GM12878 (cell line): ENCODE data around the gene RPP30.

ENCODE experiments used
- CEBPB ChIP-seq, 2 experiments: fragments of 150-350 bp in 1 of 2; IDR thresholded peaks; 2 replicates each; pipeline ENCODE4 v1.6.1; 2012 to 2014; ENCODE audit warnings: low read depth in 2 of 2, low read length in 2 of 2, borderline replicate concordance in 1 of 2, inconsistent platforms in 1 of 2
- CREB1 ChIP-seq: IDR thresholded peaks from 2 replicates; pipeline ENCODE4 v1.6.1; 2012; ENCODE audit warnings: low read depth, mild to moderate bottlenecking, inconsistent platforms
- CTCF ChIP-seq, 3 experiments: IDR thresholded peaks in 2 of 3; conservative IDR thresholded peaks in 1 of 3; 2 replicates each; pipeline ENCODE4 v1.5.1; 2011; ENCODE audit warnings: low read depth in 3 of 3, low read length in 3 of 3, mild to moderate bottlenecking in 3 of 3, control low read depth in 2 of 3, moderate library complexity in 2 of 3, inconsistent platforms in 1 of 3, mixed read lengths in 1 of 3; ENCODE audit not compliant: control insufficient read depth in 2 of 3, insufficient read depth in 1 of 3; ENCODE audit errors: extremely low read depth in 1 of 3
- EP300 ChIP-seq, 2 experiments: fragments of 150-350 bp in 1 of 2; IDR thresholded peaks; 2 replicates each; pipeline ENCODE4 v1.6.1; 2011 to 2012; ENCODE audit warnings: low read depth in 2 of 2, low read length in 2 of 2, borderline replicate concordance in 1 of 2, improper control_type of control experiment in 1 of 2, inconsistent platforms in 1 of 2; ENCODE audit not compliant: control insufficient read depth in 1 of 2
- NFXL1 ChIP-seq: fragments of 450-650 bp; IDR thresholded peaks from 2 replicates; pipeline ENCODE4 v1.6.1; 2017; ENCODE audit warnings: antibody characterized with exemption, mild to moderate bottlenecking, borderline replicate concordance
- NR2F1 ChIP-seq: fragments of 450-650 bp; conservative IDR thresholded peaks from 2 replicates; pipeline ENCODE4 v1.6.1; 2017; ENCODE audit warnings: mild to moderate bottlenecking
- POLR2A ChIP-seq: IDR thresholded peaks from 2 replicates; pipeline ENCODE4 v1.6.1; 2011; ENCODE audit warnings: low read depth, mild to moderate bottlenecking, low read length
- RB1 ChIP-seq: fragments of 450-650 bp; formaldehyde crosslinking; IDR thresholded peaks from 2 replicates; pipeline ENCODE4 v1.6.1; 2017; ENCODE audit warnings: mild to moderate bottlenecking, borderline replicate concordance
- REST ChIP-seq: IDR thresholded peaks from 2 replicates; pipeline ENCODE4 v1.6.1; 2012; ENCODE audit warnings: mild to moderate bottlenecking, low read depth, low read length
- TAF1 ChIP-seq: IDR thresholded peaks from 2 replicates; pipeline ENCODE4 v1.6.1; 2011; ENCODE audit warnings: mild to moderate bottlenecking, low read depth, low read length, borderline replicate concordance
- ZNF24 ChIP-seq: fragments of 450-650 bp; IDR thresholded peaks from 2 replicates; pipeline ENCODE4 v1.6.1; 2017; ENCODE audit warnings: antibody characterized with exemption, mild to moderate bottlenecking
- ZNF592 ChIP-seq: fragments of 450-650 bp; IDR thresholded peaks from 2 replicates; pipeline ENCODE4 v1.6.1; 2017; ENCODE audit warnings: mild to moderate bottlenecking, moderate library complexity
- ZNF687 ChIP-seq: fragments of 450-650 bp; IDR thresholded peaks from 2 replicates; pipeline ENCODE4 v1.6.1; 2017; ENCODE audit warnings: mild to moderate bottlenecking, moderate library complexity

- no peak for TF ChIP-seq CEBPB (IDR thresholded peaks at IDR 0.05; ENCODE audit: borderline replicate concordance in 1 of 2, low read depth in 2 of 2, low read length in 2 of 2)
- no peak for TF ChIP-seq NFXL1
- no peak for TF ChIP-seq CTCF (IDR thresholded peaks at IDR 0.05 in 2 of 3, conservative IDR thresholded peaks at IDR 0.05 in 1 of 3; ENCODE audit: control insufficient read depth in 2 of 3, extremely low read depth in 1 of 3, insufficient read depth in 1 of 3, low read depth in 3 of 3, low read length in 3 of 3)
- no peak for TF ChIP-seq TAF1
- TF ChIP-seq ZNF592: no peak
- no peak for TF ChIP-seq ZNF687
- no peak for TF ChIP-seq POLR2A
- no peak for TF ChIP-seq REST
- no peak for TF ChIP-seq RB1
- no peak for TF ChIP-seq EP300 (IDR thresholded peaks at IDR 0.05; ENCODE audit: borderline replicate concordance in 1 of 2, control insufficient read depth in 1 of 2, low read depth in 2 of 2, low read length in 2 of 2)
- TF ChIP-seq CREB1: no peak
- no peak for TF ChIP-seq ZNF24
- no peak for TF ChIP-seq NR2F1
Measured at GRCh38 chr10:90937645-90938258, 66.0 kb downstream of the RPP30 start.
